Hippocampal formation (tissue), 2 donors: ENCODE measurements around the gene C9orf72.

Experiments
- DNase-seq, 2 donors: peaks; one replicate each; lab custom pipeline; 2025; lab: John Stamatoyannopoulos, UW

C9orf72 gene

GRCh38 chr9:27539479-27540441 lies 33.5 kb downstream of the C9orf72 start:
- DNase-seq, result peak in 1 of 2 donors; percentile 55

- DNase-seq, result no peak
Observed at GRCh38 chr9:27538647-27539046, 34.6 kb downstream of the C9orf72 start.

- no peak for DNase-seq
Observed at GRCh38 chr9:27537756-27538155, 35.5 kb downstream of the C9orf72 start.

DNA sequence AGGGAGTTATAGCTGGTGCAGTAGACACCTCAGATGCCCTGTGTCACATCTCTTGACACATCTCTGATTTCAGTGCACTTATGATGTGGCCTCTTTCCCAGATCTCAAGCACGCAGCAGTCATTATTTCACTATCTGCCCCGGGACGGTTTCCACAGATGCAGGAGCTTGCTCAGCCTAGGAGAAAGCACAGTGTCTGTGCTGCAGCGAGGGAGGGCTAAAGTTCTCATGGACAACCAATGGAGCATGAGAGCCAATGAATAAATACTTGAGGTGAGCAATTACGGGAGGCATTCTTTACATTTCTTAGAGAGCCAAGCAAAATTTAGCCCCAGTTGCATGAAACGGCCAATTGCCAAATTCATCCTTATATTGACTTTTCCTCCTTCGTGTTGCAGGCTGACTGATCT lies 36.2 kb downstream of the C9orf72 start:
- DNase-seq, result no peak

- DNase-seq, result no peak
Observed at GRCh38 chr9:27536168-27536567, 37.1 kb downstream of the C9orf72 start.

DNA sequence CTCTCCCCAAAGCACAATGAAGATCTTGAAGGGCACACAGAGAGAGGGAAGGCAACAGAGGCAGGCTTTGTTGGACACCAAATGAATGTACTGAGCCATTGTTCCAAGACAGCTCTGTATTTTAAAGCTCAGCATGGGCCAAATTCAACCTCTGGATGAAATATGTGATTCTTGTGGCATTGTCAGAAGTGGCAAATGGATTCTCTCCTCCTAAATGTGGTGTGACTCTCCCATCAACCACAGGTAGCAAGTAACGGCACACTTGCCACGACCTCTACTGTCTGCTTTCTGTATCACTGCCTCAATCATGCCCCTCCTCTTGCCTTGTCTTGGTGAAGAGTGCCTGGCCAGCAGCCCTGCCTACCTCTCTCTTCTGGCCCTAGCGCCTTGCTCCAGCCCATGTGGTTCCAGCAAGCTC lies 37.6 kb downstream of the C9orf72 start:
- DNase-seq, result peak; percentile 36 to 77

GRCh38 chr9:27534658-27535209 lies 38.5 kb downstream of the C9orf72 start:
- DNase-seq, result no peak

DNA sequence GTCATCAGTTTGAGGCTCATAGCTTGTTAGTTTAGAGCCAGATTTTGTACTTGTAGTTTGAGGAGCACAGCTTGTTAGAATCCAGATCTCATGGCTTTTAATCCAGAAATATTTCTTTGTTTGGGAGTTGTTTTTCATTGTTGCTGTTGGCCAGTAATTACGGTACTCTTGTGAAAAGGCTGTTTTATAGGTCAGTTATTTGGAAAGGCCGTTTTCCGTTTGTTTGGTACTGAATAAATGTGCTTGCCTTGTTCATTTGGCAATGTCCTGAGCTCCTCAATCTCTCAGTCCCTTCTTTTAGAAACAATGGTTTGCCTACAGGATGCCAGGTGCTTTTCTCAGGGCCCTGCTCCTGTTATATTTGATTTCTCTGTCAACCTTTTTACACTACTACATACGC lies 39.1 kb downstream of the C9orf72 start:
- DNase-seq, result peak in 1 of 2 donors; percentile 48

DNA sequence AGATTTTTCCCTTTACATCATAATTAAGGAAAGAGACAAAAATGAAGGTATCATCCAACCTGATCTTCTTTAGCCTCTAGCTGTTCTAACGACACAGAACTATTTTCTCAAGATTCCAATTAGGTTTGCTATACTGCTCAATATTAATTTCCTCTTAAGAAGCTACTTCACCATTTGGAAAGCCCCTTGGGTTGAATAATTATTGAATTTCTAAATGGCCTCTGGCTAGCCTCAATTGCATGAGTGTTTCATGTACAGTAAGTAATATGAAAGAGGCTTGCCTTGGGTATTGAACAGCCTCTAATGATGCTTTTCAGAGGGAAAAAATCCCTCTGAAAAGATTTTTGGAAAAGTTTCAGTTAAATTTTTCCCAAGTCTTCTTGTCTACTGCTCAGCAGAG lies 40.0 kb downstream of the C9orf72 start:
- DNase-seq, result no peak

DNA sequence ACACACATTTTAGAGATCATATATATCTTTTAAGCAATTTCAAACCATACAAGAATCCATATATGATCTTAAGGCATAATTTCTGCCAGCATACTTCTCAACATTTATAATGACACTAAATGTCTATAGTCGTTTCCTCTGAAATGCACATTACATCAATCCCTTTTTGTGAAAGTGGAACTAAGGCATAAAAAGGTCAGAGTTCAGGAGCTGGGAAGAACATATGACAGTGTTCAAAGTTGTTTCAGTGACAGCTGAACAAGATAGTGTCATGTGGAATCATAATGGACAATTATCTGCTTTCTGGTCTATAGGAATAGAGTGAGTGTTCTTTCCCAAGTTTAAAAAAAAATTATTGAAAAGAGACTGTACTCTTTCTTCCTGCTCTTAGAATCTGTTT lies 41.2 kb downstream of the C9orf72 start:
- no peak for DNase-seq

GRCh38 chr9:27530915-27531755 lies 42.1 kb downstream of the C9orf72 start:
- DNase-seq, result no peak

- DNase-seq, result peak; percentile 74 to 86
Observed at GRCh38 chr9:27529316-27530278, 43.7 kb downstream of the C9orf72 start, which contains the start of gene MOB3B. MOB3B (minus strand) TSS chr9:27529814; CDS start chr9:27455550, 74,264 bp downstream.

GRCh38 chr9:27528886-27529315 lies 44.4 kb downstream of the C9orf72 start:
- peak in 1 of 2 donors; percentile 49 for DNase-seq

DNA sequence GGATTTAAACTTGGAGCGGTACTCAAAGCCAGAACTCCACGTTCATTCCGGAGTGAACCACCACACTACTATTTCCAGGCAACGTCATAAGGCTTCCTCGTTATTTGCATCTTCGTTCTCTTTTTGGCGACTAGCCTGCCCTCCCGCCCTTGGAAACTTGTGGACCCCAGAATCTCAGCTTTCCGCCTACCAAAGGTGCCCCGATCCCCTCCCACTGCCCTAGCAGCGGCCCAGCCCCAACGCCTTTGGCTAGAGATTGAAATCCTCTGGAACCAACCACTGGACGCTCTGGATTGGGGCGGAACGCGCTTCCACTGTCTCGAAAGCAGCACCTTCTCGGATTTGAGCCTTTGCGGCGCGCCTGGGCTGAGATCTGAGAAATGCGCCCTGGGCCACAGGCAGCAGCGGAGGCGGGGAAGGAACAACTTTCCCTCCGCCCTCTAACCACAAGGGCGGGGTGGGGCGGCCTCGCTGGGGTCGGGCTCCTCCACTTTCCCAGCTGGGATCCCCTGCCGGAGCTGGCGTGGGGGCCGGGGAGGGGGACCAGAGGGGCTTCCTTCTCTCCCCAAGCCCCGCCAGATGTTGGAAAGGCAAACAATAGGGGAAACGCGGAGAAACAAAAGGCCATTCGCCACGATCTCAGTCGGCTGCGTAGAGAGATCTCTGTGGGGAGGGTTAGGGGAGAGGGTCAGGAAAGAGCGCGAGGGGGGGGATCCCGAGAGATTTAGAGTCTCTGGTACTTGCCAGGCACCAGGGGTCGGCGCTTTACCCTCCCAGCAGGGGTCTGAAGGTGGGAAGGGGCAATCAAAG lies 45.0 kb downstream of the C9orf72 start:
- peak; percentile 60 to 67 for DNase-seq

GRCh38 chr9:27527702-27528075 lies 45.6 kb downstream of the C9orf72 start:
- no peak for DNase-seq

GRCh38 chr9:27524236-27524635 lies 49.0 kb downstream of the C9orf72 start, which contains the start of gene IFNK:
IFNK (plus strand) TSS chr9:27524290; CDS start chr9:27524337, 47 bp downstream.
- no peak for DNase-seq

DNA sequence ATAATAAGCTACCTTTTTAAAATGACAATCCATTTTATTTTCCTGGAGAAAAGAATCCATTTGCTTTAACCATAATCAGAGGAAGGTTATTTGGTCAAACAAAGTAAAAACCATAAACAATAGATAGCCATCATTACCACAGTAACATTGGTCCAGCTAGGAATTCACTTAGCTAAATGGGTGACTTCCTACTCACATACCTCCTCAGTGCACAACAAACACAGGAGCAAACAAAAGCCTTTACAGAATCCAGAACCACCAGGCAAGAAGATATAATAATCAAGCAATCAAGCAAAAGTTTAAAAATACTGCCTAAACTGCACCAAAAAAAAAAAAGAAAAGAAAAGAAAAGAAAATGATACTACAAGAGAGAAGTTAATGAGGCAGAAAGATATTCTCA lies 50.1 kb downstream of the C9orf72 start:
- DNase-seq, result no peak

GRCh38 chr9:27520986-27521385 lies 52.3 kb downstream of the C9orf72 start:
- no peak for DNase-seq

DNA sequence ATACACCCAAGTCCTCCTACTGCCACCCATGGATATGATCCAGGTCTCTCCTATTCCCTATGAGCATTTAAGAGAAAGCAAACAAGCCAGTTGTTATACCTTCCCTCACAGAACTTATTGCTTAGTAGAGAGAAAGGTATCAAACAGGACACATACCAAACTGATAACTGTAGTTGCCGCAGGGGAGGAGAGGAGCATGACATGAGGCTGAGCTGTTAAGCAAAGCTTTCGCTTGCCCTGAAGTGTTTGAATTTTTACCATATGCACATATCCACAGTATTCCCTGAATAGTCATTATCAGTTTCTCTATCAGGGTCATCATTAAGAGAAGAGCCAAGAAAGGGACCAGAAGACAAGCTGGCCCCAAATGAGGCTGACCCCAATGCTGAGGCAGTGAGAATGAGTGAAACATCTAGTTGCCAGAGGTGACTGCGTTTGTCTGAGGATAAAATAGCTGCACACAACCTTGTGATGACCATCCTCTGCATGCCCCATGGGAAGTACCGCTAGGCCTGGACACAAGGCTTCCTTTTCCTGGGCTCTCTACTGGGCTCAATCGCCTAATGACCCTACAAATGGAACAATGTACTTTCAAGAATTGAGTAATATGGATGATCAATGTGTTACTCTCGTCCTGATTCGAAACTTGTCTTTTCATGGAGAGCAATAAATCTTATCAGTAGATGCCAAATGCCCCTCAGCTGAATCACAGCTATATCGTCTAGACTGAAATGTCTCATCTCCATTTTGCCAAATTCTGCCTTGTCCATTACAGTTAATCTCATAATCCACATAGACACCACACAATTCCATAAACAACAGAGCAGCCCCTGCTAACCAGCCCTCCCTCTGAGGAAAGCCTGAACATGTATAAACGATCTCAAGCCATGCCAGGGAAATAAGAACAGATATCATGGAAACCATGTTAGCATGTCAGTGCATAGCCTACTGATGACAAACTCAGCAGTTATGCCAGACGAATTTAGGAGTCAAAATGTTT lies 53.5 kb downstream of the C9orf72 start:
- no peak for DNase-seq
